KG1 (cell line): ENCODE results near the gene RSPRY1.
"Not testable (repeated sequence)": the region's sequence is repeated elsewhere in the genome, so short reads cannot be mapped to it uniquely, and the experiment has no call there.

ENCODE experiments used
- DNase-seq: peaks from one replicate; lab custom pipeline; 2025; lab: John Stamatoyannopoulos, UW

RSPRY1 gene

DNA sequence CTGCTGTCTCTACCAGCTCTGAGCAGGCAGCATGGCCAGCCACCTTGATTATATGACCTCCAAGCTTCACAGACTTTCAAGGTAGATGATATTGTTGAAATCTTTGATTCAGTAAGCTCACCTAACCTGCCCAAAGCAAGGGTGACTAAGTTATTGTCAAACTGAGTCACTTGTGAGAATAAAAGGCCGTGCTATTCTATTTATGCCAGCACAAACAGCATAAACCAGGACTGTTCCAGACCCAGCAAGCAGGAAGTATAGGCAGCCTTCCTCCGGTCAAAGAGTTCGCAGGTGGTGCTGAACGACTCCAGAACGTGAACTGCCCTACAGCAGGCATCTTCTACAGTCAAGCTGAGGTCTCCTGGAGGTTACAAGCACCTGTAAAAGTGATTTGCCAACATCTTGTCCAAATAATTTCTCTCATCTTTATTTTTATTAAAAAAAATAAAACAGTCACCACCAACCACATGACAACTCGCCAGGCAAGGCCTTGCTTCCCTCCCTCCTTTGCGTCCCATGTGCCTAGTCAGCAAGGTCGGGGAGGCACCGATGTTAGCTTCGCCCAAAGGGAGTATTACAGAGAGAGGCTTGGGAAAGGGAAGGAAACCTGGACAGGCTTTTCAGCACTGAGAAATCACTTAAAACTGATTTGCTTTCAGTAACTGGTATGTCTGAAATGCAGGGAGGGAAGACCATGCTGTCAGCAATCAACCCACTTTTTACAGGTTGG, 69.7 kb downstream of the RSPRY1 start:
- no peak for DNase-seq

DNA sequence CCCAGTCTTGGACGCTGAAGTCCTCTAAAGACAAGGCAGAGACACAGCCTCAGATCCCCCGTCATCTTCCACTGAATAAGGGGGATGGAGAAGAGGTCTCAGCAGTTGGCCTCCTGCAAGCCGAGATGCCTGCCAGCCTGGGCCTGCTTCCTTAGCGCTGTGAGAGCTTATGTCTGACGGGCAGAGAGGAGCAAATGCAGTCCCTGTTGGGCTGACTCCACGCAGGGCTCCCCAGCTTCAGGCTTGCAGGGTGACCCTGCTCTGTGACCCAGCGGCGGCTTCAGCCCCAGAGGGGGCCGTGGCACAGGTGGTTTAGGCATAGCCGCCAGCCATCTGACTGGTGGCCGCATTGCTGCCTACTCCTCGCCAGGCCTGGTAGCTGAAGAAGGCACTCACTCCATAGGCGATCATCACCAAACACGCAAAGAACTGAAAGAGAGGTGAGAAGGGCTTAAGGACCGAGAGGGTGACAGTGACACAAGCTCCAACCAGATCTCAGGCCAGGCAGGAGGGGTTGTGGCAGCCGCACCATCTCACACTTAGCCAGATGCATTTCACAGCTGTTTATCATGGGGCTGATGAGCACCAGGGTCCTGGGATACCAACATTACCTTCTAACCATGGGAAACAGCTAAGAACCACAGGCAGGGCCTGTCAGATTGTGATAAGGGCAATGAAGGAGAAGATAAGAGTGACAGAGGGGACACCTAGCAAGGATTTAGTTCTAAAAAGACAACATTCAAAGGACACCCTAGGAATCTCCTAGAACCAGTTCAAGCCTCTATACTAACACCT, 70.7 kb downstream of the RSPRY1 start:
- no peak for DNase-seq

DNA sequence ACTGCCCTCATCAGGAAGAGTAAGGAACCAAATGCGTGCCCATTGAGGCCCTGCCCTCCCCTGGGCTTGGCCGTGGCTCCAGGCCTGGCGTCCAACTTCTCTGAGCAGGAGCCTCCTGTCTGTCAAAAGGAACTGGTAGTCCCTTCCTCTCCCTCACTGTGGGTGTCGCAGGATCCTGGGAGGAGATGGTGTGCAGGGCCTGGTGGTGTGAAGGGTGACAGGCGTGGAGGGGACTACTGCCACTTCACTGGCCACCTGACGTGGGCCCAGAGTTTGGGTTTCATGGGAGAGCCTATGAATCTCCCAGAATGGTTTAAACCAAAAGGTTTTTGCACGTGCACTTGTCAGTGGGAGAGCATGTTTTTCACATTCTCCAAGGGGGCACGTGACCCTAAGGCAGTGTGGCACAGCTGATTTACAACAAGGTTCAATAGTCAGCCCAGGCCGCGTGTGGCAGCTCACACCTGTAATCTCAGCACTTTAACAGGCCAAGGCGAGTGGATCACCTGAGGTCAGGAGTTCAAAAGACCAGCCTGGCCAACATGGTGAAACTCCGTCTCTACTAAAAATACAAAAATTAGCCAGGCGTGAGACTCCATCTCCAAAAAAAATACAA, 71.4 kb downstream of the RSPRY1 start:
- no peak for DNase-seq

DNA sequence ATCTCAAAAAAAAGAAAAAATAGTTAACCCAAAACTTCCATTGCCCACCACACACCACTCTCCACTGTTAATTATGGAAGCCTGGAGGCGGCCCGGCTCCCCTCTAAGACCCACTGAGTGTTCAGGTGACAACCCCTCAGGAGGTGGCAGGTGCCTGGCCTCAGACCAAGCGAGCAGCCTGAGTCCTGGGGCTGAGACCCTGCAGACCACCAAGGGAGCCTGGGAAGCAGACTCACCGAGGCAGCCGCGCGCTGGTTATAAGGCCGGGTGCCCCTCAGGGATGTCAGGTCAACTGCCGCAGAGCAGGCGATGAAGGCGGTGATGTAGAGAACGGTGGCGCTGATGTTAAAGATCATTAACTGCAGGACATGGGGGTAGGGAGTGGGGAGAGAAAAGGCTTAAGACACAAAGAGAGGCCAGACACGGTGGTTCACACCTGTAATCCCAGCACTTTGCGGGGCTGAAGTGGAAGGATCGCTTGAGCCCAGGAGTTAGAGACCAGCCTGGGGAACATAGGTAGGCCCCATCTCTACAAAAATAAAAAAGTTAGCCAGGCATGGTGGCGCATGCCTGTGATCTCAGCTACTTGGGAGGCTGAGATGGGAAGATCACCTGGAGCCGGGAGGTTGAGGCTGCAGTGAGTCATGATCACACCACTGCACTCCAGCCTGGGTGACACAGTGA, 72.2 kb downstream of the RSPRY1 start:
- DNase-seq, result no peak

DNA sequence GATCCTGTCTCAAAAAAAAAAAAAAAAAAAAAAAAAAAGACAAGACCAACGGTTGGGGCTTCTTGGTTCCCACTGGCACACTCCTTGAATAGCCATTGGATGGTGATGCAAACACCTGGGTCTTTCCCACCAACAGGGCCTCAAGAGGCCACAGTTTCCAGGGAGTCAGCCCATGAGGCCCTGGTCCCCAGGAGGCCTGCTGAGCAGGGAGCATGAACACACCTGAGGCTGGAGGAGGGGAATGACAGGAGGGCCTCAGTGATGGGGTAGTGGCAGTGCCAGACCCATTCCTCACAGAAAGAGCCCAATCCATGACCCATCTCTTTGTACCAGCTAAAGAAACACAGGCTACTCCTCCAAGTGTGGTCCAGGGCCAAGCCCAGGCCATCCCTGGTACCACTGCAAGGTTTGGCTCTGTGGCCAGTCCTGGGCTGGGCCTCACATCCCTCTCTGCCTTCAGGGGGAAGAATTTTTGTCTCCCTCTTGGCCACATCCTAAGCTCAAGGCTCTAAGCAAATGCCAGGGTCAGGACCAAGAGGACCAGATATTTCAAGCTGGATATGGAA, 72.9 kb downstream of the RSPRY1 start:
- DNase-seq, result no peak

DNA sequence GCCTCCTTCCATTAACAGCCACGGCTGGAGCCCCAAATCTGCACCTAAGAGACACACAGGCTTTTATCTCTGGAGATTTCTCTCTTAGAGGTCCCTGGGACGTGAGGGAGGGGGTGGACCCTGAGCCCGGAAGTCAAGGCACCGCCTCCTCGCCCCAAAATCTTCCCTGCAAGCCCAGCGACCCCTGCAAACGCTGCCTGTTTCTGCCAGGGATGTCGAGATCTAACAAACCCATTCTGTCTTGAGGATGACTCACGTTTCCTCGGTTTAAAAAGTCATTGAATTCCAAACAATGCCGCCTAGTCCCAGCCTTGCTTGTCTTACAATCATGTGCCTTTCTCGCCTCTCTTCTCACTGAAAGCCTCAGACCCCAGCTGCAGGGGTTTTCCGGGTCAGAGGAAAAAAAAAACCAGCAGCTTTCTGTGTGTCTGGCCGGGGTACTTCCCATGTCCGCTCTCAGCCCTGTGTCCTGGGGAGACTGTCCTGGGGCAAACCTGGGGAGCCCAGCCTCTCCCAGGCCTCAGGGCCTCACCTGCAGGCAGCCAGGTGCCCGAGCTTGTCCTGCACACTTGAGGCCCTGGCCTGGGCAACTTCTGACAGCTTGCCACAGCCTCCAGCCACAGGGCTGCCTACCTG, 74.3 kb downstream of the RSPRY1 start:
- DNase-seq, result no peak

DNA sequence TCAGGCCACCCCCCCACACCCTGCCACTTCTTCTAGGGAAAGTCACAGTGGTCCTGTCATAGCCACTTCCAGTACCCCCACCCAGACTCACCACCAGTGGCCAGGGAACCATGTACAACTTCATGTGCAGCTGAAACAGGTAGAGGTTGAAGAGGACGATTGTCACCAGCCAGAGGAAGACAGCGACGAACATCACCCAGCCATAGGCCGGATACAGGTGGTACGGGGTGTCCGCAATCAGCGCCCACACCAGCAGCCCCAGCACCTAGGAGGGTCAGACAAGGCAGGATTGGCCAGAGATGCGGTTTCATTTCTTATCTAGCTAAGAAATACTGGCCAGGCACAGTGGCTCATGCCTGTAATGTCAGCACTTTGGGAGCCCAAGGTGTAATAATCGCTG, 75.7 kb downstream of the RSPRY1 start:
- no peak for DNase-seq

DNA sequence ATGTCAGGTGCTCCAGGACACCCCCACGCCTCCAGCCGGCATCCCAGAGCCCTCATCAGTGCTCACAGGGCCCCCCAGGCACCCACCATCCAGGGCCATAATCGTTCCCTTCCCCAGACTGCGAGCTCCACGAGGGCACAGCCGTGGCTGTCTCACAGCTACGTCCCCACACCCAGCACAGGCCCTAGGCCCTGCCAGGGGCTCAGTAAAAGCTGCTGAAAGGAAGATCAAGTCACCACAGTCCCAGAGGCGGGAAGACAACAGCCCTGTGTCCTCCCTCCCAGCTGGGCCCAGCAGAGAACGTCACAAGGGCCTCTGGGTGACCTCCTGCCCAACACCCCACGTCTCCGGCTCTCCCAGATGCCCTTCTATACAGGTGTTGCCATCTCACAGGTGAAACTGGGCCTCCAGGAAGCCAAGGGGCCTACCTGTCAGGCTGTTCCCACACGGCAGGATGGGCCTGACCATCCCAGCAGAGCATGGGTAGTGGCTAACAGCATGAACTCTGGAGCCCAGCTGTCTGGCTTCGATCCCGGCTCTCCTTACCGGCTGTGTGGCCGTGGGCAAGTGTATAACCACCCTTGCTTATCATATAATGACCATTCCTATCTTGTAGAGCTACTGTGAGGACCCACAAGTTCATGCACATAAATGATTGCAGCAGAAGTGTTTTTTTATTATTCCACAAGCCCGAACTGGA, 76.9 kb downstream of the RSPRY1 start:
- DNase-seq, result no peak

DNA sequence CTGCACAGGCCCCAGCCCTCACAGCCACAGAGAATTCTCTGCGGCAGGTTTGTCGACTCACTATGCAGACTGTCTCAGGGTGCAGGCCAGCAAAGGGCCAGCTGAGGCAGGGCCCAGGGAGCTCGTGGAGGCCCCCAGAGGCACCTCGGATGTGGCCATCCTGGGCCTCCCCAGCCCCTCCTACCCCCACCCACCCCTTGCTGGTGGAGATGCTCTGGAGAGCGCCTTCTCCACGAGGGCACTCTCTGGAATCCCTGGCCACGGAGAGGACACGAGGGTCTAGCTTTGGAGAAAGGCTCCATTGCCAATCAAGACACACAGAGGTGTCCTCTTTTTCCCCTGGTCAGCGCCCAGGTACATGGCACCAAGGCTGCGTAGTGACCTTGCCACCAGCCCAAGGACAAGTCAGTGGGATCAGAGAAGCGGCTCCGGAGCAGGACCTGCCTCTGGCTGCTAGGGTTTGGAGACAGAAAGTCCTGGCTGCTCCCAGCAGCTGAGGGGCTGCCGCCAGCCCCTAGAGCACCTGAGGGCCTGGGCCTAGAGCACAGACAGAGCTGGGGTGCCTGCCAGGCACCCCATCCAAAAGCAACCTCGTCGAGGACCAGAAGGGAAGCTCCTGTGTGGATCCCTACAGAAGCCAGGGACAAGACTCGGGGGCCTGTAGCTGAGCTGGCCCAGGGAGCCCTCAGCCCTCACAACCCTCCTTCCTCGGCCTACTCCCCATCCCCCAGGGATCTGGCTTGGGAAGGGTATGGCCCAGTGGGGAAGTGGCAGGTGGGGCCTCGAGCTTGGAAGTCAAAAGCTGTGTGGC, 77.6 kb downstream of the RSPRY1 start:
- DNase-seq, result no peak

DNA sequence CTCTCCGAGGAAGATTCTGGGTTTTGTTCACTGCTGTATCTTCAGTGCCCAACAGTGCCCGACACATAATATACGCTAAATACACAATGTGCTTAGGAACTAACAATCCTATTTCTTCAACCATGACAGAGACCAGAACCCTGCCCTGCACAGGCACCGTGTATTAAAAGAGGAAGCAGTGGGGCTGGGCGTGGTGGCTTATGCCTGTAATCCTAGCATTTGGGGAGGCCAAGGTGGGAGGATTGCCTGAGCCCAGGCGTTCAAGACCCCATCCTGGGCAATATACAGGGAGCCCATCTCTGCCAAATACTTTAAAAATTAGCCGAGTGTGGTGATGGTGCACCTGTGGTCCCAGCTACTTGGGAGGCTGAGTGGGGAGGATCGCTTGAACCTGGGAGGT, 78.3 kb downstream of the RSPRY1 start:
- DNase-seq, result no peak

DNA sequence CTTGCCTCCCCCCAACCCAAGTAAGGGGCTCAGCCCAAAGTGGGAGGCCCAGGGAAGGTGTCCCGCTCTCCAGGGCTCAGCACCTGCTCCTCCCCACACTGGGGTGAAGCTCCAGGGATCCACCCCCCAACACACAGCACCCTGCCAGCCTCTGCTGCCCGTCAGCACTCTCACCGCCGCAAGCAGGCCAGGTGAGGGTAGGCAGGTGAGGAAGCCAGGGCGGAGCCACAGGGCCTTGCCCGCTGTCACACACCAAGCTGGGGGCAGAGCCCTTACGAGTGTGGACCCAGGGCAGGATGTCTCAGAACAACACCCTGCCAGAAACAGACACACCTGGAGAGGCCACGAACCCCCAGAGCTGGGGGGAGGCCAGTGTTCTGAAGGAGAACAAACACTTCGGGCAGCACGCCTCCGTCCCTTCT, 78.8 kb downstream of the RSPRY1 start:
- no peak for DNase-seq

DNA sequence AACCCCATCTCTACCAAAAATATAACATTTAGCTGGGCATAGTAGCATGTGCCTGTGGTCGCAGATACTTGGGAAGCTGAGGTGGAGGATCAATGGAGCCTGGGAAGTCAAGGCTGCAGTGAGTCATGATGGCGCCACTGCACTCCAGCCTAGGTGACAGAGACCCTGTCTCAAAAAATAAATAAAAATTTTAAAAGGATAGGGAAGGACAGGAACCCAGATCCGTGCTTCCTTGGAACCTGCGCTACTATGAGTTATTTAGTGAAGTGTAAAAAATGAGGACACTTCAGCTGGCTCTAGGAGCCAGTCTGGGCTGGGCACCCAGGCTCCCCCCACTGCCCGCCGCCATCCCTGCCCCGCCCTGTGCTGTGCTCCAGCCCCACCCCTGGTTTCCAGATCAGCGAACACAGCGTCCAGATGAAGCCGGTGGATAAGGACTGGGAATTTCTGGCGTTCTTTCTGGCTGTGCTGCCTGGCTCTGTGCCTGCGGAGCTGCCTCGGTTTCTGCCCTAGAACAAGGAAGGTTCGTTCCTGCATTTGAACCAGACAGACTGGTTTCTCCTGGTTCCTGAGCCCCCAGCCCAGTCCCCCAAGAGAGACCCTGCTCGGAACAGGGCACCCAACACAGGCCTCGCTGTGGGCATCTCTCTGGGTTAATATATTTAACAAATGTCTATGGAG, 79.9 kb downstream of the RSPRY1 start:
- no peak for DNase-seq

DNA sequence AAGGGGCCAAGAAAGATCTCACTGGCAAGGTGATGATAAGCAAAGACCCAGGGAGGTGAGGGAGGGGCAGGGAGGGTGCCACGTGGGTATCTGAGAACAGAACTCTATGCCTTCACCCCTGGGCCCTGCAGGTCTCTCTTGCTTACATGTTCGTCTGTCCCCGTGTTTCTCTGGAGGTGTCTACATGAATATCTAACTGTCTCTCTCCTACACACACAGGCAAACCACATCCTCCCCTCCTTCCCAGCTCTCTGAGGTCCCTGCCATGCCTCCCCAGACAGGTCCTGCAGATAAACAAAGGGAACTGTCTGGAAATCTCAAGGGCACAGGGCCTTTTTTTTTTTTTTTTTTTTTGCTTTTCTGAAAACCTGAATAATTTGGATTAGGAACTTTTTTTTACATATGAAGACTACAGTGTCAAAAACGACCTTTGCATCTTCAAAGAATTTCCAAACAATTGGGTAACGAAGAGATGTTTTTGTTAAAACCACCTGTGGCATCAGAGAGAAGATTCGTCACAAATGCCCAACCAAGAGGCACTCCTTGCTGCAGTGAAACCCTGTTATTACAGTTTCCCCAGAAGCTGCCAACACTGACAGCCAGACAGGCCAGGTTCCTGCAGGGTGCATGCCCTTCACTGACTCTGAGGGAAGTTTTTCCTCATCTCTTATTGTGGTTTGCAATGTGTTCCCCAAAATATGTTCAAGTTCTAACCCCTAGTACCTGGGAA, 80.6 kb downstream of the RSPRY1 start:
- DNase-seq, result no peak

DNA sequence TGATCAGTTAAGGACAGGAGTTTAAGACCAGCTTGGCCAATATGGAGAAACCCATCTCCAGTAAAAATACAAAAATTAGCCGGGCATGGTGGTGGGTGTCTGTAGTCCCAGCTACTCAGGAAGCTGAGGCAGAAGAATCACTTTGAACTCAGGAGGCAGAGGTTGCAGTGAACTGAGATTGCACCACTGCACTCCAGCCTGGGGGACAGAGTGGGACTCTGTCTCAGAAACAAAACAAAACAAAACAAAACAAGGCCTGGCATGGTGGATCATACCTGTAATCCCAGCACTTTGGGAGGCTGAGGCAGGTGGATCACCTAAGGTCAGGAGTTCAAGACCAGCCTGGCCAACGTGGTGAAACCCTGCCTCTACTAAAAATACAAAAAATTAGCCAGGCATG, 81.2 kb downstream of the RSPRY1 start:
- not testable (repeated sequence) for DNase-seq

DNA sequence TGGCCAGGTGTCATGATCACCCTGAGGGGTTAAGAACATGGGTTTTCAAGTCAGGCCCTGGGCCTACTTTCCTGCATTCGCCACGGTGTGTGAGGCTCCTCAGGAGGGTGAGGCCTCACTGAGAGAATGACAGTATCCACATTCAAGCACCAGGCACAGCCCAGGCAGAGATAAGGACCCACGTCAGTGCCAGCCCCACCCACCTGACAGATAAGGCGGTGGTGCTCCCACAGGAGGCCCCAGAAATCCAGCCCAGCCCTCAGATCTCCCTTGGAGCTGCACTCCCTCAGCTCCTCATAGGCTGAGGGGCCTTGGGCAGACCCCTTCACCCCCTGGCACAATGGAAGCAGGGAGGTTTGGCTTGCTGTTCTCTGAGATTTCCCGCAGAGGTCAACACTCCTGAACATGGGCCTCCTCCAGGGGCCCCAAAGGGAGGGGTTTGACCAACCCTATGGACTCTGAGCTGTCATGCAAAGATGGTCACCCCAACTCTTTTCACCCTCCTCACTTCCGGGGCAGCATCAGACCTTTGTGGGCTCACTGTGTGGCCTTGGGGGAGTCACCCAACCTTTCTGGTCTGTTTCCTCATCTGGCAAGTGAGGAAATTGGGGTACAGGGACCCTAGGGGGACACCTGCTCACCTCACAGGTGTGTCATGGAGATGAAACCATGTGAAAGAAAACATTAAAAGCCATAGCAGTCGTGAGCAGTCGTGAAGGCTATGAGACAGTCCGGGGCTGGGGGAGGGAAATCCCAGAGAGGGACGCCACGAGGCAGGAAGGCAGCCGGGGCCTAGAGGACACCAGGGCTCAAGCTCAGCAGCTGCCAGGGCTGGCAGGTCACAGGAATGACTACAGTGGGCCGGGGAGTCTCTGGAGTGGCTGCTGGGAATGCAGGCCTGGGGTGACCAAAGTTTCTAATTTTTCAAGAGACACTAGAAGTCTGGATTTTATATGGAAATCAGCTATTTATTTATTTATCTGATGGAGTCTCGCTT, 83.0 kb downstream of the RSPRY1 start:
- DNase-seq, result no peak

DNA sequence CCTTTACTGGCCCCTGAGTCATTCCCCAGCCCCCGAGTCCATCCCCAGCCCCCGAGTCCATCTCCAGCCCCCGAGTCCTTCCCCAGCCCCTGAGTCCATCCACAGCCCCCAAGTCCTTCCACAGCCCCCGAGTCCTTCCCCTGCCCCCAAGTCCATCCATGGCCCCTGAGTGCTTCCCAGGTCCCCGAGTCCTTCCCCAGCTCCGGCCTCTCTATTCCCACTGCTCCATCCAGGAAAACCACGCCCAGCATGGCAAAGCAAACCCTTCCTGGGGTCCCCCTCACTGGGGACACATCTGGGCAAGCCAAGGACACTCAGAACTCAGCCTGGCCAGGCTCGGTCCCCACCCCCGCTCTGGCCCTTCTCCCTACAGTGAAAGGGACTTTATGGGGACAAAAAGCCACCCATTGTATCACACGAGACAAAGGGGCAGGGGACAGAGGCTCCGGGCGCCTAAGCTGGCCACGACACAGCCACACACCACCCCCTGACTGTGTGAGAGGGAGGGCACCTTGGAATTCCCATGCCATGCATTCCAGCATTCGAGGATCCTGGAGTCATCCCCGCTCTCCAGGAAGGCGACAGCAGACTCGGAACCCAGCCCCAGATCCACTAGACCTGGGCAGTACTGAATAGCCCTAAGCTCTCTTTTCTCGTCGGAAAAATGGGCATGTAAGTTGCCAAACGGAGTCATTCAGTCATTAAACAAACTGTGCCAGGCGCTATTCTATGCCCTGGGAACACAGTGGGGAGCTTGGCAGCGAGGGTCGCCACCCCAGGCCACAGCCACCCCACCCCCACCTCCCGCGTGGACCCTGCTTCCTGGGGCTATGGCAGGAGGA, 84.3 kb downstream of the RSPRY1 start:
- DNase-seq, result no peak

DNA sequence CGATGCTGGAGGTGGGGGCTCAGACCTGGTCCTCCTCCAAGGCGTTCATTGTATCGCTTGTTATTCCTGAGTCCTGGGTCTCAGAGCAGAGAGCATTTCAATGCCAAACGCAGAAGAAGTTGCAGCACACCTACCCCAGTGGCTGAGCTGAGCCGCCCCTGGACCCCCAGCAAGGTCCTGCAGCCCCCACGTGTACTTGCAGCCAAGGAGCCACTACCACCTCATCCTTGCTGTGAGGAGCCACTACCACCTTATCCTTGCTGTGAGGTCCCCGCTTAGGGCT, 84.9 kb downstream of the RSPRY1 start:
- no peak for DNase-seq
